ENCODE results near the gene KIAA1549.

The KIAA1549 gene

DNA sequence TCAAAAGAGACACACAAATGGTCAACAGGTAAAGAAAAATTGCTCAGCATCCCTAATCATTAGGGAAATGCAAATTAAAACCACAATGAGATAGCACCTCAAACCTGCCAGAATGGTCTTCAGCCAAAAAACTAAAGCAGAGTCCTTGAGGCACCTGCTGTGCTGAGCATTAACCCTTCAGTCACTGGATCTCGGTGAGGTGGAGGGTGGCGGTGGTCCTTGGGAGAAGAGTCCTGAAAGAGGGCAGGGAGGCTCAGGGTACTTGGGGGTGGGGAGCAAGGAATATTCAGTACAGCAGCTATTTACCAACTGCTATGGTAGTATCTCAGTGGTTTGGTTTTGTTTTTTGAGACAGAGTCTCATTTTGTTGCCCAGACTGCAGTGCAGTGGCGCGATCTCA lies 7.1 kb downstream of the KIAA1549 start:
- peaks cover 18% of the 10 kb centered on the region; the same call in 1 of the 2 replicates for H3K79me2 ChIP-seq (ENCODE audit: insufficient read depth, low read depth)

DNA sequence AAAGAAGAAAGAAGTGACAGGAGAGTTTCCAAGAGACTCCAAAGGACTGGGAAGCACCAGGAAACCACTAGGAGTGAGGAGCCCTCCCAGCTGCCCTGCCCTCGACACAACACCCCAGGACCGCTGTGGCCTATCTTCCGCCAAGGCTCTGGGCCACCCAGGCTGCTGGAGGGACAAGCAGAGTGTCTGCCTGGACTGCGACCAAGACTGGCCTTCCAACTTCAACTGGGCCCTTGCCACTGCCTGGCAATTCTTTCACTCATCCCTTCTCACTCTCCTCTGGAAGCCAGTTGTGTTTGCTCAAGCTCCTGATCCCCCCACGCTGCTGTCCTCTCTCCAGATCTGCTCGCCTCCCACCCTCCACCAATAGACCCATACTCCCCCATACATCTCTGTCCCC lies 10.2 kb downstream of the KIAA1549 start:
- Histone ChIP-seq H3K27me3 (ENCODE audit: insufficient read depth, low read depth) (no peaks in the 10 kb centered on the region), H2AFZ (ENCODE audit: low read depth) (no peak overlapping the region), H3K4me2 (no peak overlapping the region), H3K27ac (no peak overlapping the region), H3K9ac (no peak overlapping the region), H3K4me1 (ENCODE audit: low read depth, poor library complexity, severe bottlenecking) (no peaks in the 10 kb centered on the region), H4K20me1 (ENCODE audit: insufficient read depth) (no peaks in the 10 kb centered on the region), H3K4me3 (IDR thresholded peaks at IDR 0.05; ENCODE audit: insufficient read depth, low read depth, low read length) (no peak overlapping the region), H3K36me3 (ENCODE audit: insufficient read depth) (no peaks in the 10 kb centered on the region), H3K79me2 (ENCODE audit: insufficient read depth, low read depth) (0 out of 2 replicates have a peak, but pooled peaks cover 8% of the 10 kb centered on the region)
- TF ChIP-seq, protein P1, sequence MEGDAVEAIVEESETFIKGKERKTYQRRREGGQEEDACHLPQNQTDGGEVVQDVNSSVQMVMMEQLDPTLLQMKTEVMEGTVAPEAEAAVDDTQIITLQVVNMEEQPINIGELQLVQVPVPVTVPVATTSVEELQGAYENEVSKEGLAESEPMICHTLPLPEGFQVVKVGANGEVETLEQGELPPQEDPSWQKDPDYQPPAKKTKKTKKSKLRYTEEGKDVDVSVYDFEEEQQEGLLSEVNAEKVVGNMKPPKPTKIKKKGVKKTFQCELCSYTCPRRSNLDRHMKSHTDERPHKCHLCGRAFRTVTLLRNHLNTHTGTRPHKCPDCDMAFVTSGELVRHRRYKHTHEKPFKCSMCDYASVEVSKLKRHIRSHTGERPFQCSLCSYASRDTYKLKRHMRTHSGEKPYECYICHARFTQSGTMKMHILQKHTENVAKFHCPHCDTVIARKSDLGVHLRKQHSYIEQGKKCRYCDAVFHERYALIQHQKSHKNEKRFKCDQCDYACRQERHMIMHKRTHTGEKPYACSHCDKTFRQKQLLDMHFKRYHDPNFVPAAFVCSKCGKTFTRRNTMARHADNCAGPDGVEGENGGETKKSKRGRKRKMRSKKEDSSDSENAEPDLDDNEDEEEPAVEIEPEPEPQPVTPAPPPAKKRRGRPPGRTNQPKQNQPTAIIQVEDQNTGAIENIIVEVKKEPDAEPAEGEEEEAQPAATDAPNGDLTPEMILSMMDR (conservative IDR thresholded peaks at IDR 0.05; ENCODE audit: low read depth, low read length), result no peak

More for the DNA sequence above, 7.1 kb downstream of the KIAA1549 start:
- no peaks in the 10 kb centered on the region for H4K20me1 ChIP-seq (ENCODE audit: insufficient read depth)
- H3K27ac ChIP-seq, result no peak overlapping the region
- no peaks in the 10 kb centered on the region for H3K36me3 ChIP-seq (ENCODE audit: insufficient read depth)
- TF ChIP-seq, protein P1 (conservative IDR thresholded peaks at IDR 0.05; ENCODE audit: low read depth, low read length), result no peak
- H2AFZ ChIP-seq (ENCODE audit: low read depth), result no peak overlapping the region
- H3K27me3 ChIP-seq (ENCODE audit: insufficient read depth, low read depth), result no peaks in the 10 kb centered on the region
- H3K4me3 ChIP-seq (IDR thresholded peaks at IDR 0.05; ENCODE audit: insufficient read depth, low read depth, low read length), result no peak overlapping the region
- H3K4me1 ChIP-seq (ENCODE audit: low read depth, poor library complexity, severe bottlenecking), result no peaks in the 10 kb centered on the region
- no peak overlapping the region for H3K4me2 ChIP-seq
- no peak overlapping the region for H3K9ac ChIP-seq

DNA sequence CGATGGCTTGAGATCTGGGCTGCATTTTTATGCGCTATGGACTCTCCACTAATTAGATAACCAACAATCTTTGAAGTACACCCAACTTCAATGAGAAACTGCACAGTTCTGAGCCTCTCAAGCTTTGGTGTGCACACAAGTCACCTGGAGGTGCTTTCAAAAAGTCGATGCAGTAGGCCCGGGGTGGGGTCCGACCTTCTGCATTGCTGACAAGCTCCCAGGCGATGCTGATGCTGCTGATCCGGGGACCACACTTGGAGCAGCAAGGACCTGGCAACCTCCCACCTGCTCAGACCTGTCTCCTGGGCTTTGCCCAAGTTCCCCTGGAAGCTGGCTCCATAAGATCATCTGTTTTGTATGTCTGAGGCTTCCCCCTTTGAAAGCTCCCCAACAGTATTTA lies 10.7 kb downstream of the KIAA1549 start:
- Histone ChIP-seq H3K27me3 (ENCODE audit: insufficient read depth, low read depth) (no peaks in the 10 kb centered on the region), H3K79me2 (ENCODE audit: insufficient read depth, low read depth) (0 out of 2 replicates have a peak, but pooled peaks cover 8% of the 10 kb centered on the region), H3K4me2 (no peak overlapping the region), H3K4me3 (IDR thresholded peaks at IDR 0.05; ENCODE audit: insufficient read depth, low read depth, low read length) (no peak overlapping the region), H3K4me1 (ENCODE audit: low read depth, poor library complexity, severe bottlenecking) (no peaks in the 10 kb centered on the region), H3K27ac (no peak overlapping the region), H4K20me1 (ENCODE audit: insufficient read depth) (no peaks in the 10 kb centered on the region), H2AFZ (ENCODE audit: low read depth) (no peak overlapping the region), H3K9ac (no peak overlapping the region), H3K36me3 (ENCODE audit: insufficient read depth) (no peaks in the 10 kb centered on the region)
- TF ChIP-seq, protein P1 (conservative IDR thresholded peaks at IDR 0.05; ENCODE audit: low read depth, low read length), result no peak

DNA sequence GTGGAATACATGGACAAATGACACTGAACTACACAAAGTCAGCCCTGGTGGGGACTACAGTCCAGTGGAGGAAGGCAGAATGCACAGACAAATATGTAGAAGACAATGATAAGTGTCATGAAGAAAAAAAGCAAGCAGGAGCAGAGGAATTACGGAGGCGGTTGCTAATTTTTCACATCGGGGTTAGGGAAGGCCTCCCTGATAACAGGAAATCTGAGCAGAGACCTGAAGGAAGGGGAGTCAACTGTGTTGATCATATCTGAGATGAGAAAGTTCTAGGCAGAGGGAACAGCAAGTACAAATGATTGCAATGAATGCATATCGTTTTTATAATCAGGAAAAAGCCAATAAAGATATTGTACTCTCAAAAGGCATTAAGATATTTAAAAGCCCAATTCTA lies 14.0 kb downstream of the KIAA1549 start:
- H3K79me2 ChIP-seq (ENCODE audit: insufficient read depth, low read depth), result no peaks in the 10 kb centered on the region
- H3K9ac ChIP-seq, result no peak overlapping the region
- TF ChIP-seq, protein P1 (conservative IDR thresholded peaks at IDR 0.05; ENCODE audit: low read depth, low read length), result no peak
- no peak overlapping the region for H3K4me3 ChIP-seq (IDR thresholded peaks at IDR 0.05; ENCODE audit: insufficient read depth, low read depth, low read length)
- H3K27ac ChIP-seq, result no peak overlapping the region
- H3K4me1 ChIP-seq (ENCODE audit: low read depth, poor library complexity, severe bottlenecking), result no peaks in the 10 kb centered on the region
- H3K36me3 ChIP-seq (ENCODE audit: insufficient read depth), result no peaks in the 10 kb centered on the region
- H3K27me3 ChIP-seq (ENCODE audit: insufficient read depth, low read depth), result no peaks in the 10 kb centered on the region
- no peak overlapping the region for H3K4me2 ChIP-seq
- no peaks in the 10 kb centered on the region for H4K20me1 ChIP-seq (ENCODE audit: insufficient read depth)
- no peak overlapping the region for H2AFZ ChIP-seq (ENCODE audit: low read depth)

Data from KMS-11 (cell line).